PFSK-1 (cell line): ENCODE data around the gene QDPR.

ENCODE experiments used
- FOXP2 ChIP-seq: optimal IDR thresholded peaks from 2 replicates; pipeline ENCODE3; 2011; ENCODE audit warnings: borderline replicate concordance, control low read depth, inconsistent platforms; ENCODE audit not compliant: insufficient read depth; ENCODE audit errors: extremely low read length, extremely low read depth
- POLR2AphosphoS5 ChIP-seq: IDR thresholded peaks from 2 replicates; pipeline ENCODE4 v1.6.1; 2012; ENCODE audit warnings: low read depth, mild to moderate bottlenecking, control low read depth, low read length, moderate library complexity
- REST ChIP-seq, 2 experiments: IDR thresholded peaks; 2 replicates each; pipeline versions ENCODE4 v1.6.1 to v1.8.0; 2011 to 2012; ENCODE audit warnings: low read depth in 2 of 2, low read length in 2 of 2, control low read depth in 1 of 2, inconsistent platforms in 1 of 2, mild to moderate bottlenecking in 1 of 2, moderate library complexity in 1 of 2; ENCODE audit not compliant: insufficient read depth in 1 of 2
- SIN3A ChIP-seq: IDR thresholded peaks from 2 replicates; pipeline ENCODE4 v1.6.1; 2012; ENCODE audit warnings: mild to moderate bottlenecking, low read length, moderate library complexity, borderline replicate concordance; ENCODE audit not compliant: insufficient read depth
- TAF1 ChIP-seq: IDR thresholded peaks from 2 replicates; pipeline ENCODE4 v1.6.1; 2012; ENCODE audit warnings: low read length, control low read depth, borderline replicate concordance; ENCODE audit not compliant: insufficient read depth

- no peak for TF ChIP-seq REST (IDR thresholded peaks at IDR 0.05; ENCODE audit: insufficient read depth in 1 of 2, low read depth in 2 of 2, low read length in 2 of 2)
- TF ChIP-seq POLR2AphosphoS5 = no peak
- TF ChIP-seq TAF1 = no peak
- TF ChIP-seq SIN3A = no peak
- no peak for TF ChIP-seq FOXP2
Observed at GRCh38 chr4:17514865-17515264, 3.0 kb upstream of the QDPR start, which contains the start of gene CLRN2.
